ENCODE results near the gene ZNF598.
"Not testable (repeated sequence)": the region's sequence is repeated elsewhere in the genome, so short reads cannot be mapped to it uniquely, and the experiment has no call there.

ZNF598 gene

DNA sequence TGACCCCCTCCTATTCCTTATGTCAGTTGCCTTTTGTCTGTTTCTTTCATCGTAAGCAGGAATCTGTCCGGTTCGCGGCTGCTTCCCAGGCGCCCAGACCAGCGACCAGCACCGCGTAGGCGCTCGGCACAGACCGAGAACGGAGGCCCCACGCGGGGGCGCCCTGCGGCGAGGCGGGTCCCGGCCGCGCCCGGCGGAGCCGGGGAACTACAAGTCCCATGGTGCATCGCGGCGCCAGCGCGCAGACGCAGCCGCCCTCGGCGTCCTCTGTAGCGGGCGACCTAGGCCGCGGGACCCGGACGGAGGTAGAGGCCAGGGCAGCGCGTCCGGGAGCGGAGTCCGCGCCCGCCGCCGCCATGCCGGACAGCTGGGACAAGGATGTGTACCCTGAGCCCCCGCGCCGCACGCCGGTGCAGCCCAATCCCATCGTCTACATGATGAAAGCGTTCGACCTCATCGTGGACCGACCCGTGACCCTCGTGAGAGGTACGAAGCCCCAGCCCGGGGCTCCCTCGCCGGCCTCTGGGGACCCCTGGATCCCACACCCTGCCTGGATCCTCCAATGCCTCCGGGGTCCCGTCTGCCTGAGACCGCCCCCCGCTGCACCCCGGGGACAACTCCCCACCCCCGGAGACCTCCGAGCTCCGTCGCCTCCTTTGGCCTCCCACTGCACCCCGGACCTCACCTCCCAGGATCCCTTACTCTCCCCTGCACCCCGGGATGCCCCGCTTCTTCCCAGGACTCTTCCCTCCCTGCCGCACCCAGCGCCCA lies 50.2 kb downstream of the ZNF598 start, which contains the start of gene NDUFB10:
Gene NDUFB10, plus strand, starts transcription at position 270 of the 771 bp plus-strand sequence. Its CDS starts 87 bp downstream, at position 357.
- H3K4me3 ChIP-seq (replicated peaks in 1 of 2; ENCODE audit: low read depth in 2 of 2, low read length in 2 of 2) = peak within 1 kb of the TSS; percentile 85 to 87
- DNase-seq (ENCODE audit: low read depth in 2 of 2) = peak; percentile 90 to 93
- TF ChIP-seq, protein P1, sequence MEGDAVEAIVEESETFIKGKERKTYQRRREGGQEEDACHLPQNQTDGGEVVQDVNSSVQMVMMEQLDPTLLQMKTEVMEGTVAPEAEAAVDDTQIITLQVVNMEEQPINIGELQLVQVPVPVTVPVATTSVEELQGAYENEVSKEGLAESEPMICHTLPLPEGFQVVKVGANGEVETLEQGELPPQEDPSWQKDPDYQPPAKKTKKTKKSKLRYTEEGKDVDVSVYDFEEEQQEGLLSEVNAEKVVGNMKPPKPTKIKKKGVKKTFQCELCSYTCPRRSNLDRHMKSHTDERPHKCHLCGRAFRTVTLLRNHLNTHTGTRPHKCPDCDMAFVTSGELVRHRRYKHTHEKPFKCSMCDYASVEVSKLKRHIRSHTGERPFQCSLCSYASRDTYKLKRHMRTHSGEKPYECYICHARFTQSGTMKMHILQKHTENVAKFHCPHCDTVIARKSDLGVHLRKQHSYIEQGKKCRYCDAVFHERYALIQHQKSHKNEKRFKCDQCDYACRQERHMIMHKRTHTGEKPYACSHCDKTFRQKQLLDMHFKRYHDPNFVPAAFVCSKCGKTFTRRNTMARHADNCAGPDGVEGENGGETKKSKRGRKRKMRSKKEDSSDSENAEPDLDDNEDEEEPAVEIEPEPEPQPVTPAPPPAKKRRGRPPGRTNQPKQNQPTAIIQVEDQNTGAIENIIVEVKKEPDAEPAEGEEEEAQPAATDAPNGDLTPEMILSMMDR (IDR thresholded peaks at IDR 0.05; ENCODE audit: low read depth, low read length) = peak; percentile 33

DNA sequence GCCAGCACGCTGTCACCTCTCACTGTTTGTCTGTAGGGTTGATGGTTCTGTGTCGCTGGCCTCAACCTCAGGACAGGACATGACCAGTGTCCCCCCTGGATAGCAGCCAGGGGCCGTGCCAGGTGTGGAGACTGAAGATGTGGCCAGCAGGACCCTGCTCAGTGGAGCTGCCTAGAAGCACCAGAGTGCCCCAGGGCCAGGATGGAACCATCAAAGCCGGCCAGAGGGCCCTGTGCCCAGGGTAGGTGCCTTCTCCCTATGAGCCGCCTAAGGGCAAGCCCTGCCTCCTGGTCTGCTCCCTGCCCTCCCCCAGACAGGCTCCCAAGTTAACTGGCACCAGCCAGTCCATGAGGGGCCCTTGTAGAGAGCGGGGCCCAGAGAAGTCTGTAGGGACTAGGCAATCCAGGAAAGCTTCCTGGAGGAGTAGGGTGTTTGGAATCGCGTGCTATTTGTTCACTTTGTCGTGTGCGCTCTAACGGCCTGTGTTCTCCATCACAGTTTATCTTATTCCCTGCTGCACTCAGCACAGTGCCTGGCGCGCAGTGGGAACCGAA lies 50.8 kb downstream of the ZNF598 start:
- TF ChIP-seq, protein P1 (IDR thresholded peaks at IDR 0.05; ENCODE audit: low read depth, low read length) = no peak
- DNase-seq (ENCODE audit: low read depth in 2 of 2) = no peak
- peak overlapping the region in 1 of 2 donors; percentile 85 for H3K4me3 ChIP-seq (replicated peaks in 1 of 2; ENCODE audit: low read depth in 2 of 2, low read length in 2 of 2)

DNA sequence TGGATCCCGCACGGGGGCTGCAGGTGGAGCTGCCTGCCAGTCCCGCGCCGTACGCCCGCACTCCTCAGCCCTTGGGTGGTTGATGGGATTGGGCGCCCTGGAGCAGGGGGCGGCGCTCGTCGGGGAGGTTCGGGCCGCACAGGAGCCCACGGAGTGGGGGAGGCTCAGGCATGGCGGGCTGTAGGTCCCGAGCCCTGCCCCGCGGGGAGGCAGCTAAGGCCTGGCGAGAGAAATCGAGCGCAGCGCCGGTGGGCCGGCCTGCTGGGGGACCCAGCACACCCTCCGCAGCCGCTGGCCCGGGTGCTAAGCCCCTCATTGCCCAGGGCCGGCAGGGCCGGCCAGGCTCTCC lies 51.5 kb downstream of the ZNF598 start:
- not testable (repeated sequence) for DNase-seq (ENCODE audit: low read depth in 2 of 2)

DNA sequence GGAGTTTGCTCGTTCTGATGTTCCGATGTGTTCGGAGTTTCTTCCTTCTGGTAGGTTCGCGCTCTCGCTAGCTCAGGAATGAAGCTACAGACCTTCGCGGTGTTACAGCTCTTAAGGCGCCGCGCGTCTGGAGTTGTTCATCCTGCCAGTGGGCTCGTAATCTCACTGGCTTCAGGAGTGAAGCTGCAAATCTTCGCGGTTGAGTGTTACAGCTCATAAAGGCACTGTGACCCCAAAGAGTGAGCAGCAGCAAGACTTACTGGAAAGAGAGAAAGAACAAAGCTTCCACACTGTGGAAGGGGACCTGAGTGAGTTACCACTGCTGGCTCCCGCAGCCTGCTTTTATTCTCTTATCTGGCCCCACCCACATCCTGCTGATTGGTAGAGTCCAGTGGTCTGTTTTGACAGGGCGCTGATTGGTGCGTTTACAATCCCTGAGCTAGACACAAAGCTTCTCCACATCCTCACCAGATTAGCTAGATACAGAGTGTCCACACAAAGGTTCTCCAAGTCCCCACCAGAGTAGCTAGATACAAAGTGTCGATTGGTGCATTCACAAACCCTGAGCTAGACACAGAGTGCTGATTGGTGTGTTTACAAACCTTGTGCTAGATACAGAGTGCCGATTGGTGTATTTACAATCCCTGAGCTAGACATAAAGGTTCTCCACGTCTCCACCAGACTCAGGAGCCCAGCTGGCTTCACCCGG lies 52.0 kb downstream of the ZNF598 start:
- not testable (repeated sequence) for H3K4me3 ChIP-seq (replicated peaks in 1 of 2; ENCODE audit: low read depth in 2 of 2, low read length in 2 of 2); DNase-seq (ENCODE audit: low read depth in 2 of 2)

More for the DNA sequence above, 51.5 kb downstream of the ZNF598 start:
- not testable (repeated sequence) for H3K4me3 ChIP-seq (replicated peaks in 1 of 2; ENCODE audit: low read depth in 2 of 2, low read length in 2 of 2)

DNA sequence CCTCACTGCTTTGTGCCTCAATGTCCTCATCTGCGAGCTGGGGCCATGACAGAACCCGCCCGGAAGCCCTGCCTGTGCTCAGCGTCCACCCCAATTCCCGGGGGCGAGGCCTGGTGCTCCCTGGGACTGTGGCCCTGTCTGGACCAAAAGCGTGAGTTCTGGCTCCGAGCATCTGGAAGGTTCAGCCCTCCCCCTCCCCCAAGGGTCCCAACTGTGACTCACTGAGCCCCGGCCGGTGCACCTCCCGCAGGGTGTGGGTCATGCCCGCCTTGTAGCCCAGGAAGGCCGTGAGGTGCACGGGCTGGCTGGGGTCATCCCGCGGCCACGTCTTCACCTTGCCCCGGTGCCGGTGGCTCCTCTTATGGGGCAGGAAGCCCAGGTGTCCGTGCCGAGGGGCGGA lies 55.9 kb downstream of the ZNF598 start:
- H3K4me3 ChIP-seq (replicated peaks in 1 of 2; ENCODE audit: low read depth in 2 of 2, low read length in 2 of 2) = no peak overlapping the region
- DNase-seq (ENCODE audit: low read depth in 2 of 2) = no peak
- TF ChIP-seq, protein P1 (IDR thresholded peaks at IDR 0.05; ENCODE audit: low read depth, low read length) = no peak

DNA sequence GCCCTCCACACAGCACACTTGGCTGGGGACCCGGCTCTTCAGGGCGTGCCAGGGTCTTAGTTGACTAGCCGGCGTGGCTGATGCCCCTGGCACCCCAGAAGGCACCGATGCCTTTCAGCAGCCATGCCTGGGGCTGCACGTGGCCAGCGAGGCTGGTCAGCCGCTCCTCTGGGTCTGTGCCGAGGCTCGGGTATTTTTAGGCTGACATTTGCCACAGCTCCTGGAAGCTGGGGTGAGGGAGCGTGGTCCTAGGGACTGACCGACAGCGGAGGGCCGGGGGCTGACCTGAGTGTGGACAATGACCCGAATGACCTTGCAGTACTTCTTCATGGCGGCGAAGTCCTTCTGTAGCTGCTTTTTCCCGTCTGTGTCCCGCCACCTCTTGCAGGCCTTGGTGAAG lies 59.1 kb downstream of the ZNF598 start:
- TF ChIP-seq, protein P1 (IDR thresholded peaks at IDR 0.05; ENCODE audit: low read depth, low read length) = no peak
- no peak overlapping the region for H3K4me3 ChIP-seq (replicated peaks in 1 of 2; ENCODE audit: low read depth in 2 of 2, low read length in 2 of 2)
- no peak for DNase-seq (ENCODE audit: low read depth in 2 of 2)

DNA sequence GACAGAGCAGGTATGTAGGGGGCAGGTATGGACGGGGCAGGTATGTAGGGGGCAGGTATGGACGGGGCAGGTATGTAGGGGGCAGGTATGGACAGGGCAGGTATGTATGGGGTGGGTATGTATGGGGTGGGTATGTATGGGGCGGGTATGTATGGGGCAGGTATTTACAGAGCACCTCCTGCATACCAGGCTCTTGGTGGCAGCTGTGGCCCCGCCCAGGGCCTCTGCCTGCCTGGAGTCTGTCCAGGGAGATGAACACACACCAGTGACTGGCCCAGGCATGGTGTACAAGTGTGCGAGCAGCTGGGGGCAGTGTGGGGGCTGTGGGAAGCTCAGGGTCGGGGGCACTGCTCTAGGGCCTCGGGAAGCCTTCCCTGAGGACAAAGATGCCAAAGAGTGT lies 59.6 kb downstream of the ZNF598 start:
- no peak overlapping the region for H3K4me3 ChIP-seq (replicated peaks in 1 of 2; ENCODE audit: low read depth in 2 of 2, low read length in 2 of 2)
- no peak for DNase-seq (ENCODE audit: low read depth in 2 of 2)
- TF ChIP-seq, protein P1 (IDR thresholded peaks at IDR 0.05; ENCODE audit: low read depth, low read length) = no peak
